Measurements from ENCODE around the gene ADI1.

ADI1 gene

GRCh38 chr2:3482363-3482821 lies 36.9 kb downstream of the ADI1 start:
- DNase-seq (ENCODE audit: extremely low spot score) = no peak
- POLR2A ChIA-PET = interaction anchor here (1.0 kb wide), 1 partner anchor 76 kb away, joined by 3 read pairs; the partner anchor contains the start of gene RNASEH1
- CTCF ChIA-PET = no interaction called here

GRCh38 chr2:3481736-3482362 lies 37.5 kb downstream of the ADI1 start:
- CTCF ChIA-PET = no interaction called here
- no peak for TF ChIP-seq NFRKB (IDR thresholded peaks at IDR 0.05)
- no peak for TF ChIP-seq FOXM1 (IDR thresholded peaks at IDR 0.05; ENCODE audit: borderline replicate concordance)
- TF ChIP-seq CTBP1 (IDR thresholded peaks at IDR 0.05; ENCODE audit: borderline replicate concordance) = no peak
- no peak for TF ChIP-seq SP1 (IDR thresholded peaks at IDR 0.05)
- no peak for TF ChIP-seq FOXK2 (IDR thresholded peaks at IDR 0.05)
- no peak for TF ChIP-seq ELF4 (IDR thresholded peaks at IDR 0.05)
- no peak for TF ChIP-seq LEF1 (IDR thresholded peaks at IDR 0.05; ENCODE audit: borderline replicate concordance)
- no peak for TF ChIP-seq BHLHE40 (IDR thresholded peaks at IDR 0.05; ENCODE audit: borderline replicate concordance)
- TF ChIP-seq L3MBTL2 (conservative IDR thresholded peaks at IDR 0.05) = no peak
- TF ChIP-seq PKNOX1 (IDR thresholded peaks at IDR 0.05) = no peak
- TF ChIP-seq SUZ12 (IDR thresholded peaks at IDR 0.05) = no peak
- TF ChIP-seq FOXA1 (IDR thresholded peaks at IDR 0.05) = no peak
- no peak for TF ChIP-seq HDGF (IDR thresholded peaks at IDR 0.05; ENCODE audit: borderline replicate concordance)
- no peak for DNase-seq (ENCODE audit: extremely low spot score)
- POLR2A ChIA-PET = no interaction called here

More at GRCh38 chr2:3482363-3482821, 36.9 kb downstream of the ADI1 start:
- TF ChIP-seq ELF4 (IDR thresholded peaks at IDR 0.05) (no peak), SP1 (IDR thresholded peaks at IDR 0.05) (no peak), FOXK2 (IDR thresholded peaks at IDR 0.05) (no peak)

- ChIA-PET POLR2A (no interaction called here), CTCF (no interaction called here)
- no peak for DNase-seq (ENCODE audit: extremely low spot score)
- TF ChIP-seq L3MBTL2 (conservative IDR thresholded peaks at IDR 0.05) (no peak), FOXK2 (IDR thresholded peaks at IDR 0.05) (no peak), LEF1 (IDR thresholded peaks at IDR 0.05; ENCODE audit: borderline replicate concordance) (no peak), NFRKB (IDR thresholded peaks at IDR 0.05) (no peak), ELF4 (IDR thresholded peaks at IDR 0.05) (no peak), HDGF (IDR thresholded peaks at IDR 0.05; ENCODE audit: borderline replicate concordance) (no peak), PKNOX1 (IDR thresholded peaks at IDR 0.05) (no peak), FOXM1 (IDR thresholded peaks at IDR 0.05; ENCODE audit: borderline replicate concordance) (no peak), SUZ12 (IDR thresholded peaks at IDR 0.05) (no peak)
Measured at GRCh38 chr2:3481011-3481400, 38.3 kb downstream of the ADI1 start.

- ChIA-PET POLR2A (no interaction called here), CTCF (no interaction called here)
- TF ChIP-seq LEF1 (IDR thresholded peaks at IDR 0.05; ENCODE audit: borderline replicate concordance) (no peak), ZNF384 (IDR thresholded peaks at IDR 0.05) (no peak), SUZ12 (IDR thresholded peaks at IDR 0.05) (no peak), ARNT (IDR thresholded peaks at IDR 0.05) (no peak), FOXK2 (IDR thresholded peaks at IDR 0.05) (no peak), SP1 (IDR thresholded peaks at IDR 0.05) (no peak), HDGF (IDR thresholded peaks at IDR 0.05; ENCODE audit: borderline replicate concordance) (no peak), ELF4 (IDR thresholded peaks at IDR 0.05) (no peak), L3MBTL2 (conservative IDR thresholded peaks at IDR 0.05) (no peak), NFRKB (IDR thresholded peaks at IDR 0.05) (no peak), TARDBP (IDR thresholded peaks at IDR 0.05) (no peak), PKNOX1 (IDR thresholded peaks at IDR 0.05) (no peak), FOXM1 (IDR thresholded peaks at IDR 0.05; ENCODE audit: borderline replicate concordance) (no peak), FOXA1 (IDR thresholded peaks at IDR 0.05) (no peak), CTBP1 (IDR thresholded peaks at IDR 0.05; ENCODE audit: borderline replicate concordance) (no peak), BHLHE40 (IDR thresholded peaks at IDR 0.05; ENCODE audit: borderline replicate concordance) (no peak)
- no peak for DNase-seq (ENCODE audit: extremely low spot score)
Measured at GRCh38 chr2:3480352-3481010, 38.9 kb downstream of the ADI1 start.

- ChIA-PET CTCF (no interaction called here), POLR2A (no interaction called here)
- no peak for TF ChIP-seq LEF1 (IDR thresholded peaks at IDR 0.05; ENCODE audit: borderline replicate concordance)
- TF ChIP-seq FOXK2 (IDR thresholded peaks at IDR 0.05) = no peak
- no peak for TF ChIP-seq ELF4 (IDR thresholded peaks at IDR 0.05)
- no peak for TF ChIP-seq NFRKB (IDR thresholded peaks at IDR 0.05)
- no peak for TF ChIP-seq TARDBP (IDR thresholded peaks at IDR 0.05)
- no peak for TF ChIP-seq HDGF (IDR thresholded peaks at IDR 0.05; ENCODE audit: borderline replicate concordance)
- TF ChIP-seq BHLHE40 (IDR thresholded peaks at IDR 0.05; ENCODE audit: borderline replicate concordance) = no peak
- TF ChIP-seq ARNT (IDR thresholded peaks at IDR 0.05) = no peak
- no peak for TF ChIP-seq ZNF384 (IDR thresholded peaks at IDR 0.05)
- TF ChIP-seq FOXM1 (IDR thresholded peaks at IDR 0.05; ENCODE audit: borderline replicate concordance) = no peak
- no peak for TF ChIP-seq SUZ12 (IDR thresholded peaks at IDR 0.05)
- no peak for TF ChIP-seq SP1 (IDR thresholded peaks at IDR 0.05)
- TF ChIP-seq CTBP1 (IDR thresholded peaks at IDR 0.05; ENCODE audit: borderline replicate concordance) = no peak
- TF ChIP-seq L3MBTL2 (conservative IDR thresholded peaks at IDR 0.05) = no peak
- no peak for TF ChIP-seq FOXA1 (IDR thresholded peaks at IDR 0.05)
- no peak for TF ChIP-seq PKNOX1 (IDR thresholded peaks at IDR 0.05)
- no peak for DNase-seq (ENCODE audit: extremely low spot score)
Measured at GRCh38 chr2:3479430-3480320, 39.7 kb downstream of the ADI1 start.
